ENCODE data around the gene C10orf62. TPM values are rescaled to one million over a fixed set of nuclear protein-coding genes. Genes with fewer than 3 reads are reported as not detected.
"Not testable (repeated sequence)": the region's sequence is repeated elsewhere in the genome, so short reads cannot be mapped to it uniquely, and the experiment has no call there.

C10orf62 gene
- total and polyA plus RNA-seq, 8 donors: 0.14 to 0.15 TPM; not detected in 6

- H3K36me3 ChIP-seq; H3K9me3 ChIP-seq; H3K27me3 ChIP-seq; H3K4me1 ChIP-seq; ATAC-seq; H3K27ac ChIP-seq; H3K4me3 ChIP-seq; intact Hi-C loops (cut with DNase I): not testable (repeated sequence)
- DNase-seq: peak in 1 of 4 donors; percentile 1
Observed at GRCh38 chr10:97561386-97562077, 28.0 kb upstream of the C10orf62 start.

- H3K27ac ChIP-seq; intact Hi-C loops (cut with DNase I); H3K27me3 ChIP-seq; DNase-seq; H3K4me1 ChIP-seq; ATAC-seq; H3K9me3 ChIP-seq; H3K4me3 ChIP-seq; H3K36me3 ChIP-seq: not testable (repeated sequence)
Observed at GRCh38 chr10:97562329-97562728, 27.2 kb upstream of the C10orf62 start.

- Histone ChIP-seq H3K27ac (no peak overlapping the region), H3K27me3 (no peaks in the 10 kb centered on the region), H3K36me3 (peaks cover 0 to 7% of the 10 kb centered on the region in 2 donors), H3K4me1 (no peaks in the 10 kb centered on the region), H3K4me3 (no peak overlapping the region), H3K9me3 (no peaks in the 10 kb centered on the region)
- TF ChIP-seq CTCF (IDR thresholded peaks at IDR 0.05): no peak
- ATAC-seq: no peak
- intact Hi-C loops (cut with DNase I): no loop called here
- no peak for DNase-seq
Observed at GRCh38 chr10:97563337-97563736, 26.2 kb upstream of the C10orf62 start.

GRCh38 chr10:97564776-97565175 lies 24.7 kb upstream of the C10orf62 start:
- intact Hi-C loops (cut with DNase I): no loop called here
- ATAC-seq: no peak
- H3K4me3 ChIP-seq: no peak overlapping the region
- TF ChIP-seq CTCF (IDR thresholded peaks at IDR 0.05): no peak
- H3K27ac ChIP-seq: no peak overlapping the region
- no peaks in the 10 kb centered on the region for H3K9me3 ChIP-seq
- H3K4me1 ChIP-seq: no peaks in the 10 kb centered on the region
- DNase-seq: no peak
- peaks cover 0 to 21% of the 10 kb centered on the region in 2 donors for H3K36me3 ChIP-seq
- no peaks in the 10 kb centered on the region for H3K27me3 ChIP-seq

GRCh38 chr10:97566336-97566996 lies 23.1 kb upstream of the C10orf62 start:
- no peak overlapping the region for H3K27ac ChIP-seq
- intact Hi-C loops (cut with DNase I): no loop called here
- no peak for TF ChIP-seq CTCF (IDR thresholded peaks at IDR 0.05)

GRCh38 chr10:97567891-97568290 lies 21.6 kb upstream of the C10orf62 start:
- DNase-seq (peak in 1 of 4 donors; percentile 29), ATAC-seq (no peak)
- intact Hi-C loops (cut with DNase I): no loop called here
- Histone ChIP-seq H3K27ac (no peak overlapping the region), H3K27me3 (no peaks in the 10 kb centered on the region), H3K9me3 (no peaks in the 10 kb centered on the region), H3K4me1 (peaks cover 6 to 9% of the 10 kb centered on the region in 2 donors), H3K4me3 (no peak overlapping the region), H3K36me3 (peaks cover 0 to 42% of the 10 kb centered on the region in 2 donors)
- TF ChIP-seq CTCF (IDR thresholded peaks at IDR 0.05): no peak

More at GRCh38 chr10:97566336-97566996, 23.1 kb upstream of the C10orf62 start:
- H3K4me3 ChIP-seq: no peak overlapping the region
- ATAC-seq (no peak), DNase-seq (no peak)
- no peaks in the 10 kb centered on the region for H3K27me3 ChIP-seq
- no peaks in the 10 kb centered on the region for H3K4me1 ChIP-seq
- peaks cover 0 to 38% of the 10 kb centered on the region in 2 donors for H3K36me3 ChIP-seq
- H3K9me3 ChIP-seq: no peaks in the 10 kb centered on the region

Measured in left lung (tissue), 10 donors.